HEK293 (cell line): ENCODE results near the gene ADH6.

Experiments
- KLF16 ChIP-seq: fragments of 450-650 bp; formaldehyde crosslinking; IDR thresholded peaks from 2 replicates; pipeline ENCODE4 v1.5.1; 2017; ENCODE audit warnings: missing biosample characterization, missing genetic modification characterization
- MEIS1 ChIP-seq: sonication (generic); formaldehyde crosslinking; IDR thresholded peaks from 2 replicates; pipeline ENCODE4 v1.8.1; 2022; ENCODE audit warnings: missing genetic modification reagents, mild to moderate bottlenecking, borderline replicate concordance
- TCF7L2 ChIP-seq: IDR thresholded peaks from 2 replicates; pipeline ENCODE4 v1.6.1; 2011; ENCODE audit warnings: low read depth, mild to moderate bottlenecking, inconsistent platforms, low read length, moderate library complexity, borderline replicate concordance
- ZEB2 ChIP-seq: fragments of 450-650 bp; formaldehyde crosslinking; IDR thresholded peaks from 2 replicates; pipeline ENCODE4 v1.5.1; 2016; ENCODE audit warnings: missing biosample characterization, missing genetic modification characterization
- ZNF292 ChIP-seq: fragments of 450-650 bp; formaldehyde crosslinking; IDR thresholded peaks from 2 replicates; pipeline ENCODE4 v1.5.1; 2016; ENCODE audit warnings: low read depth, missing biosample characterization, missing genetic modification characterization, borderline replicate concordance
- ZNF416 ChIP-seq: fragments of 450-650 bp; formaldehyde crosslinking; IDR thresholded peaks from 2 replicates; pipeline ENCODE4 v1.5.1; 2016; ENCODE audit warnings: missing biosample characterization, missing genetic modification characterization
- ZNF777 ChIP-seq: fragments of 450-650 bp; formaldehyde crosslinking; IDR thresholded peaks from 2 replicates; pipeline ENCODE4 v1.5.1; 2017; ENCODE audit warnings: missing biosample characterization, missing genetic modification characterization, borderline replicate concordance
- TF ChIP-seq, protein P1 (sequence below): fragments of 450-650 bp; formaldehyde crosslinking; IDR thresholded peaks from 2 replicates; pipeline ENCODE4 v1.5.1; 2016; ENCODE audit warnings: missing biosample characterization, missing genetic modification characterization
- TF ChIP-seq, protein P2 (sequence below): fragments of 450-650 bp; formaldehyde crosslinking; IDR thresholded peaks from 2 replicates; pipeline ENCODE4 v1.5.1; 2016; ENCODE audit warnings: missing biosample characterization, missing genetic modification characterization
- TF ChIP-seq, protein P3 (sequence below): fragments of 450-650 bp; formaldehyde crosslinking; IDR thresholded peaks from 2 replicates; pipeline ENCODE4 v1.5.1; 2017; ENCODE audit warnings: missing biosample characterization, missing genetic modification characterization

DNA sequence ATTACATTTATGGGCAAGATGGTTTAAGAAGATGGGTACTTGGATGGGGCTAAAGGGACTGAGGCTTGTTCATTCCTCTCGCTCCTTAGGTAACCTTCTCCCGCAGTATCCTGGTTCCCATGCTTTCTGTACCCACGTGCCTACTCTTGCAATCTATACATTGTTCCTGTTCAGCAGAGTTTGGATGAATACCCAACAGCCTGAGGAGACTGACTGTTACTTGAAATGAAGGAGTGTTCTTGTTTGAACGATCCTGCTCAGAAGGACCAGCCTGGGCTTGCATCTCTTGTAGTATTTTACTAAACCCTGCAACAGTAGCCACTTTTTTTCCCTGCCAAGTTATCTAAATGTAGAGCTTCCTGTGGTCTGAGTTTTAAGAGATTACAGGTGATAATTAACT lies 33.7 kb upstream of the ADH6 start:
- TF ChIP-seq ZEB2 (tag by site-specific recombination) (no peak), ZNF416 (tag by site-specific recombination) (no peak), TCF7L2 (no peak), MEIS1 (CRISPR knock-in tag) (no peak), KLF16 (tag by site-specific recombination) (no peak), ZNF292 (tag by site-specific recombination) (no peak), ZNF777 (tag by site-specific recombination) (no peak)
- TF ChIP-seq, protein P1, sequence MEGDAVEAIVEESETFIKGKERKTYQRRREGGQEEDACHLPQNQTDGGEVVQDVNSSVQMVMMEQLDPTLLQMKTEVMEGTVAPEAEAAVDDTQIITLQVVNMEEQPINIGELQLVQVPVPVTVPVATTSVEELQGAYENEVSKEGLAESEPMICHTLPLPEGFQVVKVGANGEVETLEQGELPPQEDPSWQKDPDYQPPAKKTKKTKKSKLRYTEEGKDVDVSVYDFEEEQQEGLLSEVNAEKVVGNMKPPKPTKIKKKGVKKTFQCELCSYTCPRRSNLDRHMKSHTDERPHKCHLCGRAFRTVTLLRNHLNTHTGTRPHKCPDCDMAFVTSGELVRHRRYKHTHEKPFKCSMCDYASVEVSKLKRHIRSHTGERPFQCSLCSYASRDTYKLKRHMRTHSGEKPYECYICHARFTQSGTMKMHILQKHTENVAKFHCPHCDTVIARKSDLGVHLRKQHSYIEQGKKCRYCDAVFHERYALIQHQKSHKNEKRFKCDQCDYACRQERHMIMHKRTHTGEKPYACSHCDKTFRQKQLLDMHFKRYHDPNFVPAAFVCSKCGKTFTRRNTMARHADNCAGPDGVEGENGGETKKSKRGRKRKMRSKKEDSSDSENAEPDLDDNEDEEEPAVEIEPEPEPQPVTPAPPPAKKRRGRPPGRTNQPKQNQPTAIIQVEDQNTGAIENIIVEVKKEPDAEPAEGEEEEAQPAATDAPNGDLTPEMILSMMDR (tag by site-specific recombination): no peak
- TF ChIP-seq, protein P2, sequence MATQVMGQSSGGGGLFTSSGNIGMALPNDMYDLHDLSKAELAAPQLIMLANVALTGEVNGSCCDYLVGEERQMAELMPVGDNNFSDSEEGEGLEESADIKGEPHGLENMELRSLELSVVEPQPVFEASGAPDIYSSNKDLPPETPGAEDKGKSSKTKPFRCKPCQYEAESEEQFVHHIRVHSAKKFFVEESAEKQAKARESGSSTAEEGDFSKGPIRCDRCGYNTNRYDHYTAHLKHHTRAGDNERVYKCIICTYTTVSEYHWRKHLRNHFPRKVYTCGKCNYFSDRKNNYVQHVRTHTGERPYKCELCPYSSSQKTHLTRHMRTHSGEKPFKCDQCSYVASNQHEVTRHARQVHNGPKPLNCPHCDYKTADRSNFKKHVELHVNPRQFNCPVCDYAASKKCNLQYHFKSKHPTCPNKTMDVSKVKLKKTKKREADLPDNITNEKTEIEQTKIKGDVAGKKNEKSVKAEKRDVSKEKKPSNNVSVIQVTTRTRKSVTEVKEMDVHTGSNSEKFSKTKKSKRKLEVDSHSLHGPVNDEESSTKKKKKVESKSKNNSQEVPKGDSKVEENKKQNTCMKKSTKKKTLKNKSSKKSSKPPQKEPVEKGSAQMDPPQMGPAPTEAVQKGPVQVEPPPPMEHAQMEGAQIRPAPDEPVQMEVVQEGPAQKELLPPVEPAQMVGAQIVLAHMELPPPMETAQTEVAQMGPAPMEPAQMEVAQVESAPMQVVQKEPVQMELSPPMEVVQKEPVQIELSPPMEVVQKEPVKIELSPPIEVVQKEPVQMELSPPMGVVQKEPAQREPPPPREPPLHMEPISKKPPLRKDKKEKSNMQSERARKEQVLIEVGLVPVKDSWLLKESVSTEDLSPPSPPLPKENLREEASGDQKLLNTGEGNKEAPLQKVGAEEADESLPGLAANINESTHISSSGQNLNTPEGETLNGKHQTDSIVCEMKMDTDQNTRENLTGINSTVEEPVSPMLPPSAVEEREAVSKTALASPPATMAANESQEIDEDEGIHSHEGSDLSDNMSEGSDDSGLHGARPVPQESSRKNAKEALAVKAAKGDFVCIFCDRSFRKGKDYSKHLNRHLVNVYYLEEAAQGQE (tag by site-specific recombination): no peak
- TF ChIP-seq, protein P3, sequence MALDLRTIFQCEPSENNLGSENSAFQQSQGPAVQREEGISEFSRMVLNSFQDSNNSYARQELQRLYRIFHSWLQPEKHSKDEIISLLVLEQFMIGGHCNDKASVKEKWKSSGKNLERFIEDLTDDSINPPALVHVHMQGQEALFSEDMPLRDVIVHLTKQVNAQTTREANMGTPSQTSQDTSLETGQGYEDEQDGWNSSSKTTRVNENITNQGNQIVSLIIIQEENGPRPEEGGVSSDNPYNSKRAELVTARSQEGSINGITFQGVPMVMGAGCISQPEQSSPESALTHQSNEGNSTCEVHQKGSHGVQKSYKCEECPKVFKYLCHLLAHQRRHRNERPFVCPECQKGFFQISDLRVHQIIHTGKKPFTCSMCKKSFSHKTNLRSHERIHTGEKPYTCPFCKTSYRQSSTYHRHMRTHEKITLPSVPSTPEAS: no peak
